GM21786 (cell line): Measurements from ENCODE around the gene PROSER3.

Experiments used
- ATAC-seq: cut with Tn5 transposase; IDR thresholded peaks from one replicate; pipeline ENCODE4 v1.9.1; 2021; ENCODE audit not compliant: unreplicated experiment

The PROSER3 gene

GRCh38 chr19:35816846-35817245 lies 58.9 kb downstream of the PROSER3 start:
- no peak for ATAC-seq

- ATAC-seq: no peak
Measured at GRCh38 chr19:35818445-35818844, 60.5 kb downstream of the PROSER3 start.
